GM21360 (cell line): Measurements from ENCODE around the gene CARD9.
"Not testable (repeated sequence)": the region's sequence is repeated elsewhere in the genome, so short reads cannot be mapped to it uniquely, and the experiment has no call there.

Source experiments
- ATAC-seq: cut with Tn5 transposase; IDR thresholded peaks from one replicate; pipeline ENCODE4 v1.9.1; 2021; ENCODE audit warnings: mild to moderate bottlenecking, moderate library complexity; ENCODE audit not compliant: unreplicated experiment

The CARD9 gene, protein sequence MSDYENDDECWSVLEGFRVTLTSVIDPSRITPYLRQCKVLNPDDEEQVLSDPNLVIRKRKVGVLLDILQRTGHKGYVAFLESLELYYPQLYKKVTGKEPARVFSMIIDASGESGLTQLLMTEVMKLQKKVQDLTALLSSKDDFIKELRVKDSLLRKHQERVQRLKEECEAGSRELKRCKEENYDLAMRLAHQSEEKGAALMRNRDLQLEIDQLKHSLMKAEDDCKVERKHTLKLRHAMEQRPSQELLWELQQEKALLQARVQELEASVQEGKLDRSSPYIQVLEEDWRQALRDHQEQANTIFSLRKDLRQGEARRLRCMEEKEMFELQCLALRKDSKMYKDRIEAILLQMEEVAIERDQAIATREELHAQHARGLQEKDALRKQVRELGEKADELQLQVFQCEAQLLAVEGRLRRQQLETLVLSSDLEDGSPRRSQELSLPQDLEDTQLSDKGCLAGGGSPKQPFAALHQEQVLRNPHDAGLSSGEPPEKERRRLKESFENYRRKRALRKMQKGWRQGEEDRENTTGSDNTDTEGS

DNA sequence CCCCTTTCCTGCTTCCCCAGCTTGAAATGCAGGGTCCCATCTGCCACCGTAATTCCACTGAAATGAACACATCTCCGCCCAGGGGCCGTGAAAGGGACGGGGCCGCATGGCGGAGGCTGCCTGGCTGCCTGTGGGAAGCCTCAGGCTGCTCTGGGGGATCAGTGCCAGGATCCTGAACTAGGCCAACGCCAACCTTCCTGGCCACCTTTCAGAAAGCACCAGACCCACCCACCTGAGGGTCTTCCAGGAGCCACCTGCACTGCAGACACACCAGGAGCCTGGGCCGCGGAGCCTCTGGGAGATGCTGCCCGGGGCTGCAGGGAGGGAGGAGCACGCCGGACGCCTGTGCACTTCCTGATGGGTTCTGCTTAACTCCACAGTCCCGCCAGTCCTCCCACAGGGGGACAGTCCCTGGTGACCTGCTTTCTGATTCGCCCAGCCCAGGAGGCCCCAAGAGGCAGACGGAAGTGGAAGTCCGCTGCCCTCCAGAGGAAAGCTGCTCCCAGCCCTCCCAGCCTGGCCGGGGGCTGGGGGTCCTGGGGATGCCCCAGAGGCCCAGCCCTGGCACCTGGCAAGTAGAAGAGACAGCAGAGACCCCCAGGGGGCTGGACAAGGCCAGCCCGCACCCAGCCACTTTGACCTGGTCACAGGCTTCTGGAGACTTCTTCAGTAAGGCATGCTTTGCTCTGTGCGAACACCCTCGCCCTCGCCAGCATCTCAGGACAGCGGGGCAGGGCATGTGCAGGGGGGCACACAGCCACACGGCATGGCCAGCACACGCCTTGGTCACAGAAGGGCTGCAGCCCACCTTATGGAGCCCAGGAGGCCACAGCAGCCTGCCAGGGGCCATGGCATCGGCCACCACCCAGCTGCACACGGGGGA is at the start of gene CARD9:
Gene CARD9, minus strand, starts transcription at position 370 of the 883 bp plus-strand sequence. CDS start 1,591 bp downstream, outside the sequence.
- no peak for ATAC-seq

DNA sequence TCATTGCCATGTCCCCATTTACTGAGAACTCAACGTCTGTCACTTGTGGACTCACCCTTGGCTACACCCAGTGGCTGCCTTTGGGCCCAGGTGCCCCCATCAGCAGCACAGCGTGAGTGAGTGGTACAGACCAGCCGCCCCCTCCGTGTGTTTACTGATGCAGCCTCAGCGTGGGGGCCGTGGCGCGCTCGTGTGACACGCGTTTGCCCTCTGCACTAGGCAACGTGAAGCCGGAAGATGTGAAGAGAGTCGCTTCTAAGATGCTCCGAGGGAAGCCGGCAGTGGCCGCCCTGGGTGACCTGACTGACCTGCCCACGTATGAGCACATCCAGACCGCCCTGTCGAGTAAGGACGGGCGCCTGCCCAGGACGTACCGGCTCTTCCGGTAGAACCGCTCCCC is 49.4 kb upstream of the CARD9 start:
- no peak for ATAC-seq

DNA sequence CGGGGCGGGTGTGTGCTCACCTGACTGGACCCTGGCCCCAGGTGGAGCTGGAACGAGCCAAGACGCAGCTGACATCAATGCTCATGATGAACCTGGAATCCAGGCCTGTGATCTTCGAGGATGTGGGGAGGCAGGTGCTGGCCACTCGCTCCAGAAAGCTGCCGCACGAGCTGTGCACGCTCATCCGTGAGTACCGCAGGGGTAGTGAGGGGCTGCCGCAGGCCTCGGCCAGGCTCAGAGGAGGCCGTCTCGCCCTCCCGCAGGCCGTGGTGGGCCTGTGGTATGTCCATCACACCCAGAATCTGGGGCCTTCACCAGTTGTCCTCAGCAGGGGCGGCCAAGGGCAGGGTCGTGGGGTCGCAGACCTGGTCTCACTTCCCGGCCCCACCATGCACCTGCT is 48.3 kb upstream of the CARD9 start:
- no peak for ATAC-seq

DNA sequence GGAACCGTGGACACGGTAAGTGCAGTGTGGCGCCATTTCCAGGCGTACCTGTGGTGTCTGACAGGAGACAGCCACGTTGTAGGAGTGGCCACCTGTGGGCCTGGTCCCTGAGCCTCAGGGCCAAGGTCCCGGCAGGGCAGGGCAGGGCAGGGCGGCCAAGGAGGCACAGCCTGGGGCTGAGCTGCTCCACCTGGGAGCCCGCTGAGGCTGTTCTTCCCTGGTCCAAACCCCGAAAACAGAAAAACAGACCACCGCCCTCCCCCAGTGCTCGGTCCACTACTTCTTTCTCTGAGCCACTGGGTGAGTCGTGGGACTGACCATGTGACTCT is 45.6 kb upstream of the CARD9 start:
- ATAC-seq: no peak

DNA sequence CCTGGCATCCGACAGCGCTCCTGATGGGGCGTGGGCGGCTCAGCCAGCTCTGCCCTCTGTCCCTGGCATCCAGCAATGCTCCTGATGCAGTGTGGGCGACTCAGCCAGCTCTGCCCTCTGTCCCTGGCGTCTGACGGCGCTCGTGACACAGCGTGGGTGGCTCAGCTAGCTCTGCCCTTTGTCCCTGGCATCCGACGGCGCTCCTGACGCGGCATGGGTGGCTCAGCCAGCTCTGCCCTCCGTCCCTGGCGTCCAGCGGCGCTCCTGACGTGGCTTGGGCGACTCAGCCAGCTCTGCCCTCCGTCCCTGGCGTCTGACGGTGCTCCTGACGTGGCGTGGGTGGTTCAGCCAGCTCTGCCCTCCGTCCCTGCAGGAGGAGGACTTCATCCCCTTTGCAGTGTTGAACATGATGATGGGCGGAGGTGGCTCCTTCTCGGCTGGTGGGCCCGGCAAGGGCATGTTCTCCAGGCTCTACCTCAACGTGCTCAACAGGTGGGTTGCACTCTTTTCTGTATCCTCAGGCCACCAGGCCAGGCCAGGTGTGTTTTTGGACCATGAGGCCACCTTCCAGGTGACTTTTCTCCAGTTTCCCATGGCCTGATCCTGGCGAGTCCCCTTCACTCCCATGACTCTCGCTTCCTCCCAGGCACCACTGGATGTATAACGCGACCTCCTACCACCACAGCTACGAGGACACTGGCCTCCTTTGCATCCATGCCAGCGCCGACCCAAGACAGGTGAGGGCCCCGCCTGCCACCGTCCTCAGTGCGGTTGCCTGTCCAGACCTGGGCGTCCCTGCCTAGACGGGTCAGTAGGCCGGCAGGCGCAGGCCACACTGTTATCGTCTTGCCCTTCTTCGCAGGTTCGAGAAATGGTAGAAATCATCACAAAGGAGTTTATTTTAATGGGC is 45.0 kb upstream of the CARD9 start:
- ATAC-seq: no peak

DNA sequence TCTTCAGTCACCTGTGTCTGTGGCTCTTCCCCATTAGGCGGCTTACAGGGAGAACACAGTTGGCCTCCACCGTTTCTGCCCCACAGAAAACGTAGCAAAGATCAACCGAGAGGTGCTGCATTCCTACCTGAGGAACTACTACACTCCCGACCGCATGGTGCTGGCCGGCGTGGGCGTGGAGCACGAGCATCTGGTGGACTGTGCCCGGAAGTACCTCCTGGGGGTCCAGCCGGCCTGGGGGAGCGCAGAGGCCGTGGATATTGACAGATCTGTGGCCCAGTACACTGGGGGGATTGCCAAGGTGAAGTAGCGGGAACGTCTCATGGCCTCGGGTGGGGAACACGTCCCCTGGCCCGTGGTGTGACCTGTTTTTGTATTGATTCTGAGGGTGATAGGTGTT is 43.4 kb upstream of the CARD9 start:
- no peak for ATAC-seq

DNA sequence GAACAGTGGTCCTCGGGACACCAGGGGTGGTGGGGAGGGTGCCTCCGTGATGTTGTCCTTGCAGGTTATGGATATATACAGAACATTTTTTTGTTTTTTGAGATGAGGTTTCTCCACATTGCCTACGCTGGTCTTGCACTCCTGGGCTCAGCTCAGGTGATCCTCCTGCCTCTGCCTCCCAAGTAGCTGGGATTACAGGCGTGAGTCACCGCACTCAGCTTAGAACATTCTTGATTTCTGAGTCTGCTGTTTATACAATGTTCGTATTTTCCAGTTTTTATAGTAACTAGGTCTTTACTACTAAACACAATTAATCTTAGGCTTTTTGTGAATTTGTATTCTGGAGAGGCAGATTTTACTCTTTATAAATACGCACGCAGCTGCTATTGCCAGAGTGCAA is 43.0 kb upstream of the CARD9 start:
- ATAC-seq: no peak

DNA sequence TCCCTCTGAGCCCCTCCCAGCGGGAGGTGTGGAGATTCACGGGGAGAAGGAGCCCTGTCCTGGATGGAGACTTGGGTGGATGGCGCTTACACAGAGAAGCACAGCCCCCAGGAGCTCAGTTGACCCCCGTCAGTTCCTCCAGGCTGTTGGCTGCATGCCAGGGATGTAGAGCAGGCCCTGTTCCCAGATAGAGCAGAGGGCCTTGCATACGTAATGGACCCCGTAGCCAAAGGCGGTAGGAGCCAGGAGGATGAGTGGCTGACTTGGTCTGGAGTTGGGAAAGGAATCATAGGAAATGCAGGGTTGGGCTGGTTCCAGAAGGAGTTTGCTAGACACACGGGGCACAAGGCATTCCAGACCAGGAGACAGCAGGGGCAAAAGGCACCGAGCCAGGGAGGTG is 39.5 kb upstream of the CARD9 start:
- ATAC-seq: no peak

DNA sequence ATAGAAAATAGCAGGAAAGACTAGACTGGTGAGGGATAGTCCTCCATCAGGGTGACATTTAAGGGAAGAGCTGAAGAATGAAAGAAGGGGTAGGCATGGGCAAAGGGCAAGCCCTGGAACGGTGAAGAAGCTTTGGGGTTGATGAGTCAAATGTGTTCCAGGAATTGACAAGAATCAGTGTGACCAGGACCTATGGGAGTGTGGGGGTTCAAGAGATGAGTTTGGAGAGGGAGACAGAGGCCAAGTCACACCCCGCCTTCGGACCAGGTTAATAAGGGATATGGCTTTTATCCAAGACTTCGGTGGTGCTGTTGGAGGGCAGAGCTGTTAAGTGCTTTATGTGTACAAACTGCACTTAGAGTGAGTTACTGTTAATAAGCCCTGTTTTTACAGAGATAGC is 37.9 kb upstream of the CARD9 start:
- ATAC-seq: no peak

DNA sequence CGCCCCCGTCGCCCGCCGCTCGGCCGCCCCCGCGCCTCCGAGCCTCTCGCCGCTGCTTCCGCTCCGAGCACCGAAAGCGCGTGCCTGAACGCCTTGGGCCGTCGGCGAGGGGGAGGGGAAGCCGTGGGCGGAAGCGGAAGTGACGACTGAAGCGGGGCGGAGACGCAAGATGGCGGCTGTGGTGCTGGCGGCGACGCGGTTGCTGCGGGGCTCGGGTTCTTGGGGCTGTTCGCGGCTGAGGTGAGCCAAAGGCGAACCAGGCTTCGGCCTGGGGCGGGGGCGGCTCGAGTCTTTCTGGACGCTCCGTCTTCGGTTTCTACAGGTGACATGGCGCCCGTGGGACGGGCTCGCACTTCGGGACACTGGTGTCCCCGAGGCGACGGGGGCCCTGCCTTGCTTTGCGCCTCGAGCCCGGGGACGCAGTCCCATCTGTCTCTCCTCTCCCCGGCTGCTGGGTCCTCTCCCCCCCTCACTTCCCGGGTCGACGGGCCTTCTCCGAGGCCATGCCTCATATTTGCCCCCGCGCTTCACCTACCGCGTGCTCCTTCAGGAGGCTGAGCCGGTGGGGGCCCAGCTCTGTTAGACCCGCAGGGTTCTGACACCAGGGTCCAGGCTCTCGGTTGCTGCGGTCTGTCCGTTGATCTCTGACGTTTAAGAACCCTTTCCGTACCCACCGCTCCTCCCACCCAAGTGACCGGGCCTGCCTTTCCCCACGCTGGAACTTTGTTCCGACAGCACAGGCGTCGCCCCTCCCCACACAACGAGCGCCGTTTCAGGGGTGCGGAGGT is 37.2 kb upstream of the CARD9 start, which contains the start of the genes ENTR1 and PMPCA:
Gene ENTR1, minus strand, starts transcription at position 115 of the 788 bp plus-strand sequence. CDS start 217 bp downstream, outside the sequence.
Gene PMPCA, plus strand, starts transcription at position 159 of the 788 bp plus-strand sequence. Its CDS starts 11 bp downstream, at position 170.
- peak; percentile 86 for ATAC-seq

DNA sequence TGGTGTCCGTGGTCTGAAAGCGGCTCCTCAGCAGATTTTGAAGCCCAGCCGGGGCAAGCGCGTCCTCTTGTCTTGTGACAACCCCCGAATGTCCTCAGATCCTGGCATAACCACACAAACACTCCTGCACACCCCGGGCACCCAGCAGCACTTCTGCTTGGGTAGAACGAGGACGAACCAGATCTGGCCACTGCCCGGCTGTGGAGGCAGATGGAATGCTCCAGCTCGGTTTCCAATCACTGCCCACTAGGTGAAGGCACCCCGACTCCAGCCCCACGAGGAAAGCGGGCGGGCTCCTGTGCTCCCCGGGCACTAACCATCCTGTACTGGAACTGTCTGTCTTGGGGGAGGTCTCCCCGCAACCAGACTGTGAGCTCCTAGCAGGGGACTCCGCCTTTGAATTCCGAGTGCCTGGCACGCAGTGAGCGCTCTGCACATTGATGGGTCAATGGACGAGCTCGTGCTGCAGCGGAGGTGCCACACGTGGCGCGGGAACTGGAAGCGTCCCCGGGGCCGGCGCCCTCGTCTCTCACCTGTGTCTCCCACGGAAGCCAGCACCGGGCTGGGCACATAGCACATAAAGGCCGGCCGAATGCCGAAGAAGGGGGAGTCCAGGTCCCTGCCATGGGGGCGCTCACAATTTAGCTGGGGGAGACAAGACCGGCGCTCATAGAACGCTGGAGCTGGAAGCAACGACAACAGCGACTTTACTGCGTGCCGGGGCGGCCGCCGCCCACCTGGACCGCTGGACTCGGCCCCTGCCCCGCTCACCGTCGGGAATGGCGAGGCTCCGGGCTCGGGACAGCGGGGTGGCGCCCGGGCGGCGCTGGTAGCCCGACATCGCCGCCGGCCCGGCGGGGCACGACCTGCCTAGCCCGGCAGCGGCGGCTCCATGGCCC is 36.3 kb upstream of the CARD9 start:
- ATAC-seq: peak; percentile 19

DNA sequence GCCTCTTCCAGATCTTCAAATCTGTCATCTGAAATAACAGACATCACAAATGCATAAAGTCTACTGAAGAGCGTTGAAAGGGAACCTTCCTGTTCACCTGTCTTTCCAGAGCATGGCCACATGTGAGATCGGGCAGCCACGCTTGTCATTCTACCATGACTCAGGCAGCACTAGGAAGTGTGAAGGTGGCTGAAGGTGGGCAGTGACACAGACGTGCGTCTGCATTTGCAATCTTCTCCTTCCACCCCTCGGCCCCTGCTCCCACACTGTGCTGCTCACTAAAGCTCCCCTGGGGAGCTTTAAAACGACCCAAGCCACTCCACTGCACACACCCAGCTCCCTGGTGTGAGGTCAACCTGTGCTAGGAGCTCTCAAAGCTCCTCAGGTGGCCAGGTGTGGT is 34.4 kb upstream of the CARD9 start:
- no peak for ATAC-seq

DNA sequence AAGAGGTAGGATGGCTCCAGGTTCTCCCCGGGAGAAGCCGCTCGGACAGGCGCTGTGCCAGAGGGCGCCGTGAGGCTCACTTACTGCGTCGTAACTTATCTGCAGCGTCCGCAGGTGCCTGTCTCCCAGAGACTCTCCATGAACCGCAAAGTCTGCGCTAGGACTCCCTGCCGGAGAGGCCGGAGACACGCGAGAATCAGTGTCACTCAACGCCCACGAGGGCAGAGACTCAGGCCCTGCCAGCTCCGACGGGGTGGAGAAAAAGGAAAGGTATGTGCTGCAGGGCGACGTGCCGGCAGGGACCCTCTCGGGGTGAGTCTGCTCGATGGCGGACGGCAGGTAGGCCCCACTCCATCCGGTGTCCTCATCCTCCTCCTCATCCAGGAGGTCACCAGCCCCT is 33.6 kb upstream of the CARD9 start:
- not testable (repeated sequence) for ATAC-seq

DNA sequence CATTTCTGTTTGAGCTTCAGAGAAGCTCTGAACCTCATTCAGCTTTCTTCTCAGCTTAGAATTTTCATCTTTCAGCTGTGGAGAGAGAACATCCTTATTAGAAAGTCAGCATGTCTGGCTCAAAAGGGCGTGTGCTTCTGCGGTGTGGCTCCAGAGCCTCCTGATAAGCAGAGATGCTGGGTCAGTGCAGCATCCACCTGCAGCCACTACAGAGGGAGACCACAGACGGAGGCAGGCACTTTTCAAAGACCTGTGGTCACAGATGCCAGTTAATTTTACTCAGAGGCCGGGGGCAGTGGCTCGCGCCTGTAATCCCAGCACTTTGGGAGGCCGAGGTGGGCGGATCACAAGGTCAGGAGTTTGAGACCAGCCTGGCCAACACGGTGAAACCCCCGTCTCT is 32.4 kb upstream of the CARD9 start:
- not testable (repeated sequence) for ATAC-seq

DNA sequence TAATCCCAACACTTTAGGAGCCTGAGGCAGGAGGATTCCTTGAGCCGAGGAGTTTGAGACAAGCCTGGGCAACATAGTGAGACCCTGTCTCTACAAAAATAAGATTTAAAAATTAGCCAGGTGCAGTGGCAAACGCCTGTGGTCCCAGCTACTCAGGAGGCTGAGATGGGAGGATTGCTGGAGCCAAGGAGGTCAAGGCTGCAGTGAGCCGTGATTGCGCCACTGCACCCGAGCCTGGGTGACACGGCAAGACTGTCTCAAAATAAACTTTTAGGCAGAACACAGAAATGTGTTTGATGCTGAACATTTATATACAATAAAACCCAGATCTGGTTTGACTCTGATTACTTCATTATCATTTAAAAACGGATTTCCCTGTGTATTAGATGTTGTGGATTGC is 32.0 kb upstream of the CARD9 start:
- no peak for ATAC-seq

DNA sequence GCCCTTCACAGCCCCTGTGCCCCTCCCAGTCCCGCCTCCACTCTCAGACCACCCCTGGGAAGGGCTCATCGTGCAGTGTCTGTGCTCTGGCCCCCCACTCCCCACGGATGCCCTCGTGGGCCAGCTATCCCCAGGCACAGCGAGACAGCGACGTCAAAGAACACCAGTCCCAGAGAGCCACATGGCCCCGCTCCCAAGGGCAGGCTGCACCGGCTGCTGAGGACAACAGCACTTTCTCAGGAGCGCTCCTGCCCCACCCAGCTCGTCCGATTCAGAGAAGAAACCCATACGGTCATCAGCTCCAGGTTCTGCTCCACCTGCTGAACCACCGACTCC is 31.3 kb upstream of the CARD9 start:
- no peak for ATAC-seq

DNA sequence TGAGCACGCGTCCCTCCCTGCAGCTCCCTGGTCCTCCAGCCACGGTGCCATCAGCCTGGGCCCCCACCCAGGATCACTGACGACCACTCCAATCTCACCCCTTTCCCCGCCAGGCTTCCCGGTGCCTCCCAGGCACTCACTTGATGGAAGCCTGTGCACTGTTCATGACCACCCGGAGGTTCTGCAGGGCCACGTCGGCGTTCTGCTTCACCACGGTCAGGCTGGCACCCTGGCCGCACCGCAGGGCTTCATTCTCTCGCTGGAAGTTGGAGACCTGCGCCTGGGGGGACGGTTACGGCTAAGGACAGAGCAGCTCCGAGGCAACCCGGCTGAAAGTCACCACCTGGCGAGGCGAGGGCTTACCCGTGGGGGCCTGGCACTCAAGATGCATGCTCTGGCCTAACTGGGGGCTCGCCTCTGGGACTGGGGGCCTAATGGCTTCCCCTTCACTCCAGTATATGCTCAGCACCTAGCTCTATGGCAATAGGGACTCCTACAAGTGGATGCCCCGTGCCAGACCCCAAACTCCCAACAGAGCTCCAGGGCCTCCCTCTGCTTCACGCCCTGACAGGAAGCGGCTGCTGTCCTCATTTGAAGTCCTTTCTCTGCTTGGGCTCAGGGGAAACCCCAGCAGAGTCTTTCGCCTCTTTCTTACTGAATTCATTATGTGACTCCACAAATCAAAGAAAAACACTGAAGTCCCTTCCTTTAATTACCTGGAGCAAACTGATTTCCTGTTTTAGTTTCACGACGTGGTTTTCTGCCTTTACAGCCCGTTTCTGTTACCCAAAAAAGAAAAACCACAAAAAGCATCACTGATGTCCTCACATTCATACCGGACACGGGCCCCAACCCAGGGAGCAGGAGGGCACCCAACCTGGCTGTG is 30.7 kb upstream of the CARD9 start:
- no peak for ATAC-seq

DNA sequence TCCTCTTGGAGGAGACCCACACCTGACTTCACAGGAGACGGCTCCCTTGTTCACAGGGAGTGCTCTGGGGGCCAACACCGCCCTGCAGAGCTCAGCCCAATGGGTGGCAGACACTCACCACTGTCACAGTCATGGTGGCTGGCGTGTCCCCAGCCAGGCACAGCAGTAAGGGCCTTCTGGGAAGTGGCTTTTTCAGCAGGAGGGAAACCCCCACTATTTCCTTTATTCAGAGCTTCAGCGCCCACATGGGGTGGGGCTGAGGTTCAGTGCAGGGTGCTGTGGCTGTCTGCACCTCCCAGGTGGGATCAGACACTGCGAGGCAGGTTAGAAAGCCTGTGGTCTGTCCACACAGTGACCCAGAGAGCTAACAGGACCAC is 30.1 kb upstream of the CARD9 start:
- no peak for ATAC-seq
